GM19395 (cell line): ENCODE data around the gene MMP14.
"Not testable (repeated sequence)": the region's sequence is repeated elsewhere in the genome, so short reads cannot be mapped to it uniquely, and the experiment has no call there.

ENCODE experiments used
- ATAC-seq: cut with Tn5 transposase; IDR thresholded peaks from one replicate; pipeline ENCODE4 v1.9.1; 2021; ENCODE audit warnings: mild to moderate bottlenecking, moderate library complexity; ENCODE audit not compliant: unreplicated experiment

Gene MMP14

DNA sequence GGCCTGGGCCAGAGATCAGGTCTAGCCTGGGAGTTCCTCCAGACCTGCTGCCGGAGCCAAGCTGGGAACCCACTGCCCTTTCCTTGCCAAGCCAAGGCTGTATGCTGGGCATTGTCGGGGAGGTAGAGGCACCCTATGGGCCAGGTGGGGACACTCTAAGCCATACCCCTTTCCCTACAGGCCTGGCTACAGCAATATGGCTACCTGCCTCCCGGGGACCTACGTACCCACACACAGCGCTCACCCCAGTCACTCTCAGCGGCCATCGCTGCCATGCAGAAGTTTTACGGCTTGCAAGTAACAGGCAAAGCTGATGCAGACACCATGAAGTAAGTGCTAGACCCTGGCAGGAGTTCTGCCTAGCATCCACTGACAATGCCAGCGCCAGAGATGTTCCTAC, 4.9 kb downstream of the MMP14 start:
- no peak for ATAC-seq

DNA sequence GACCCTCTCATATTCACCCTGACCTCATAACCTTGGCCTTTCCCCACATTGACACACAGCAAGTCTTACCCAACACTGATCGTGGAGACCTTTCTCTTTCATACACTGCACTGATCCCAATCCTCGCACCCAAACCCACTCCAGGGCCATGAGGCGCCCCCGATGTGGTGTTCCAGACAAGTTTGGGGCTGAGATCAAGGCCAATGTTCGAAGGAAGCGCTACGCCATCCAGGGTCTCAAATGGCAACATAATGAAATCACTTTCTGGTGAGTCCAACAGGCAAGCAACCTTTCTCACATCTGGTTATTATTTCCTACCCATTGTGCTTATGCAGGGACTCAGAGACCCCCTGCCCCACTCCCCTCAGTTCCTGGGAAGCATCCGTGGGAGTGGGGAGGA, 5.4 kb downstream of the MMP14 start:
- no peak for ATAC-seq

DNA sequence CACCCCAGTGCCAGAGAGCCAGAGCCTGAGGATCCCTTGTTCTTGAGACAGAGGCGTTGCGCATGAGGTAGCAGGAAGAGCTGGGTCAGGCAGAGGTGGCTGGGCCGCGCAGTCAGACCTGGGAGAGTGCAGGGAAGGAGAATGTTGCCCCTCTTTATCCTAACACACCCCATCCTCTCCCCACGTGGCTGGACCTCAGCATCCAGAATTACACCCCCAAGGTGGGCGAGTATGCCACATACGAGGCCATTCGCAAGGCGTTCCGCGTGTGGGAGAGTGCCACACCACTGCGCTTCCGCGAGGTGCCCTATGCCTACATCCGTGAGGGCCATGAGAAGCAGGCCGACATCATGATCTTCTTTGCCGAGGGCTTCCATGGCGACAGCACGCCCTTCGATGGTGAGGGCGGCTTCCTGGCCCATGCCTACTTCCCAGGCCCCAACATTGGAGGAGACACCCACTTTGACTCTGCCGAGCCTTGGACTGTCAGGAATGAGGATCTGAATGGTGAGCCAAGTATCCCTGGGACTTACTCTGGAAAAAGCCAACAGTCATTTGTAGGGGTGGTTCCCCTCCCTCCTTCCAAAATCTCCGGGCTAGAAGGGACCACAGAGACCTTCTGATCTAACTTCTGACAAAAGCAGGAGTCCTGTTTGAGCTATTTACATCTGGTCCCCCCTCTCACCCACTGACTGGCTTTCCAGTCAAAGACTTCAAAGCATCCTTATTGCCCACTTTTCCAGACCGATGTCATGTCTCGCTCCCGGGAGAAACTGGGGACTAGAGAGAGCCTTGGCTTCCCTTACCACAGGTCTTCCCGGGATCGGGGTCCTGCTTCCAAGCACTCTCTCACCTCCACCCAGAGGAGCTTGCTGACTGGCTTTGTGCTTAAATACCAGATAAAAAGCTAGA, 6.1 kb downstream of the MMP14 start:
- no peak for ATAC-seq

DNA sequence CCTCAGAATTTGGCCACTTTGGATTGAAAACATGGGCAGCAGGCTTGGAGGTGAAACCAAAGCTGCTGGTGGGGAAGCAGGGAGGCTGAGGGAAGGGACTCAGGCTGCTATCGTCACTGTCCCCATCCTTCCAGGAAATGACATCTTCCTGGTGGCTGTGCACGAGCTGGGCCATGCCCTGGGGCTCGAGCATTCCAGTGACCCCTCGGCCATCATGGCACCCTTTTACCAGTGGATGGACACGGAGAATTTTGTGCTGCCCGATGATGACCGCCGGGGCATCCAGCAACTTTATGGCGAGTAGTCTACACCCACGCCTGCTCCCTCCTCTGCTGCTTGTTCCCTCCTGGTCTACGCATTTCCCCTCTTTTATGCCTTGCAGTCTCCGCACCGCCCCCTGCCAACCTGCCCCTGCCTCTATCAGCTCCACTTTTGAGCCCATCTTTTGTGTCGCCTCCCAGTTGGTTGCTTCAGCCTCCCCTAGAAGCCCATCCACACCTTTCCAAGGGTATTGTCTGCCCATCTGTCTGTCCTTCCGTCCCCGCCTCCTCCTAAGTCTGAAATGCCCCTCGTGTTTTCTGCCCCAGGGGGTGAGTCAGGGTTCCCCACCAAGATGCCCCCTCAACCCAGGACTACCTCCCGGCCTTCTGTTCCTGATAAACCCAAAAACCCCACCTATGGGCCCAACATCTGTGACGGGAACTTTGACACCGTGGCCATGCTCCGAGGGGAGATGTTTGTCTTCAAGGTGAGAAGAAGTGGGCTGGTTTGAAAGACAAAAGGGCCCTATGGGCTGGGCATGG, 6.9 kb downstream of the MMP14 start:
- ATAC-seq: no peak

DNA sequence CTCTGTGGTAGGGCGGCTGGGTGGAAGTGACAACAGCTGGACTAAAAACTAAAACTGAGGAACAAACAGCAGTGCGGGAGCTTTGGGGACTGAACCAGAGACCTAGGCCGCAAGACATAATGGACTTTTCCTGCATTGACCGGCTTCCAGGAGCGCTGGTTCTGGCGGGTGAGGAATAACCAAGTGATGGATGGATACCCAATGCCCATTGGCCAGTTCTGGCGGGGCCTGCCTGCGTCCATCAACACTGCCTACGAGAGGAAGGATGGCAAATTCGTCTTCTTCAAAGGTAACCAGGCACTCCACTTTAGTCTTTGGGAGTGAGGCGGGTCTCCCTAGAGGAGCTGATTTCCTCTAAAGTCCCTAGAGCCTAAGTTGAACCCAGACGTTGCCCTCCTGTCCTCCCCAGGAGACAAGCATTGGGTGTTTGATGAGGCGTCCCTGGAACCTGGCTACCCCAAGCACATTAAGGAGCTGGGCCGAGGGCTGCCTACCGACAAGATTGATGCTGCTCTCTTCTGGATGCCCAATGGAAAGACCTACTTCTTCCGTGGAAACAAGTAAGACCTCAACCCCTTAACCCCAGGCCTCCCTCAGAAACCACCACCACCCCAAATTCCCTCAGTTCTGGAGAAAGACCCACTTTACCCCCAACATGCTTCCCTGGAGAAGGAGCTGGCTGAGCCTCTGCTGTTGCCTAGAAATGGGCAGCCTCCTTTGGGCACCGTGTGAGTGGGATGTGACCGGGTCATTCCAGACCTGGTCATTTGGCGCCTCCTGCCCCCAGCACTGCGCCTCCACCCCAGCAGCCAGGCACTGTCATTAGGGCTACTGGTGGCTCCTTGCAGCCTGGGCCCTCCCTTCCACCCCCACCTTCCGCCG, 8.1 kb downstream of the MMP14 start:
- no peak for ATAC-seq

DNA sequence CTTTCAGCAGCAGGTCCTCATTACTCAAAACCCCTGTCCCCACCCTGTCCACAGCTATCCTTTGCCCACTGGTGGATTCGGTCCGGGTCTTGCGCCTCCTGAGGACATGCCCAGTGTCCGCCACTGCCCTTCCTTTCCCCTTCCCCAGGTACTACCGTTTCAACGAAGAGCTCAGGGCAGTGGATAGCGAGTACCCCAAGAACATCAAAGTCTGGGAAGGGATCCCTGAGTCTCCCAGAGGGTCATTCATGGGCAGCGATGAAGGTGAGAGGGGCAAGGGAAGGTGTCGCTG, 8.7 kb downstream of the MMP14 start:
- no peak for ATAC-seq

DNA sequence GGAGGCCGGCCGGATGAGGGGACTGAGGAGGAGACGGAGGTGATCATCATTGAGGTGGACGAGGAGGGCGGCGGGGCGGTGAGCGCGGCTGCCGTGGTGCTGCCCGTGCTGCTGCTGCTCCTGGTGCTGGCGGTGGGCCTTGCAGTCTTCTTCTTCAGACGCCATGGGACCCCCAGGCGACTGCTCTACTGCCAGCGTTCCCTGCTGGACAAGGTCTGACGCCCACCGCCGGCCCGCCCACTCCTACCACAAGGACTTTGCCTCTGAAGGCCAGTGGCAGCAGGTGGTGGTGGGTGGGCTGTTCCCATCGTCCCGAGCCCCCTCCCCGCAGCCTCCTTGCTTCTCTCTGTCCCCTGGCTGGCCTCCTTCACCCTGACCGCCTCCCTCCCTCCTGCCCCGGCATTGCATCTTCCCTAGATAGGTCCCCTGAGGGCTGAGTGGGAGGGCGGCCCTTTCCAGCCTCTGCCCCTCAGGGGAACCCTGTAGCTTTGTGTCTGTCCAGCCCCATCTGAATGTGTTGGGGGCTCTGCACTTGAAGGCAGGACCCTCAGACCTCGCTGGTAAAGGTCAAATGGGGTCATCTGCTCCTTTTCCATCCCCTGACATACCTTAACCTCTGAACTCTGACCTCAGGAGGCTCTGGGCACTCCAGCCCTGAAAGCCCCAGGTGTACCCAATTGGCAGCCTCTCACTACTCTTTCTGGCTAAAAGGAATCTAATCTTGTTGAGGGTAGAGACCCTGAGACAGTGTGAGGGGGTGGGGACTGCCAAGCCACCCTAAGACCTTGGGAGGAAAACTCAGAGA, 9.6 kb downstream of the MMP14 start:
- no peak for ATAC-seq

DNA sequence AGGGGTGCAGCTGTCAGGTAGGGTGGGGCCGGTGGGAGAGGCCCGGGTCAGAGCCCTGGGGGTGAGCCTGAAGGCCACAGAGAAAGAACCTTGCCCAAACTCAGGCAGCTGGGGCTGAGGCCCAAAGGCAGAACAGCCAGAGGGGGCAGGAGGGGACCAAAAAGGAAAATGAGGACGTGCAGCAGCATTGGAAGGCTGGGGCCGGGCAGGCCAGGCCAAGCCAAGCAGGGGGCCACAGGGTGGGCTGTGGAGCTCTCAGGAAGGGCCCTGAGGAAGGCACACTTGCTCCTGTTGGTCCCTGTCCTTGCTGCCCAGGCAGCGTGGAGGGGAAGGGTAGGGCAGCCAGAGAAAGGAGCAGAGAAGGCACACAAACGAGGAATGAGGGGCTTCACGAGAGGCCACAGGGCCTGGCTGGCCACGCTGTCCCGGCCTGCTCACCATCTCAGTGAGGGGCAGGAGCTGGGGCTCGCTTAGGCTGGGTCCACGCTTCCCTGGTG, 10.5 kb downstream of the MMP14 start:
- ATAC-seq: no peak

DNA sequence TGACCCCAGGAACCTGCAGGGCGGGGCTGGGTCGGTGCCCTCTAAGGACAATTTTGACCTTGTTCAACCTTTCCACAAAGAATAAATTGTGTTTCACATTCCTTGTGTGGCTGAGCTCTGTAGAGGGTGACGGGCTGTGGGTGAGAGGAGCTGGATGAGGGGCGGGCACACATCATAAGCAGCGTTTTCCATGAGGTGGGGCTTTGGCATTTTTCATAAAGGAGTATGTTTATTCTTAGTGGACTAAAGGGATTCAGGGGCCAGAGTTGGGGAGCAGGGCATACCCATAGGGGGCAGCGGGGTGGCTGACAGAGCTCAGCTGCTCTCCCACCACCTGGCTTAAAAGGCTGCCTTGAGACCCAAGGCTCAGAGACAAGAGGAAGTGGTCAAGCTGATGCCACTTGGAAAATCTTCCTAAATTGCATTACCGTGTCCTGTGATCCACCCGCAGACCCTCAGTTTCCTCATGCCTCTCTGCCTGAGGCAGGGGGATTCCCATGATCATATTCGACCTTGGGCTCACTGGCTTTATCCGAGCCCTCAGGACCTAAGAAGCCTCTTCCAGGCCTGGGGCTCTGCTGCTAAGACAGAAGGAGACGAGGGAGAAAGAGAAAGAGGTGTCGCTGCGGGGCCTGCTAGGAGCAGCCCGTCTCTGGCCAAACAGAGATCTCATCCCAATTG, 11.4 kb downstream of the MMP14 start:
- no peak for ATAC-seq

DNA sequence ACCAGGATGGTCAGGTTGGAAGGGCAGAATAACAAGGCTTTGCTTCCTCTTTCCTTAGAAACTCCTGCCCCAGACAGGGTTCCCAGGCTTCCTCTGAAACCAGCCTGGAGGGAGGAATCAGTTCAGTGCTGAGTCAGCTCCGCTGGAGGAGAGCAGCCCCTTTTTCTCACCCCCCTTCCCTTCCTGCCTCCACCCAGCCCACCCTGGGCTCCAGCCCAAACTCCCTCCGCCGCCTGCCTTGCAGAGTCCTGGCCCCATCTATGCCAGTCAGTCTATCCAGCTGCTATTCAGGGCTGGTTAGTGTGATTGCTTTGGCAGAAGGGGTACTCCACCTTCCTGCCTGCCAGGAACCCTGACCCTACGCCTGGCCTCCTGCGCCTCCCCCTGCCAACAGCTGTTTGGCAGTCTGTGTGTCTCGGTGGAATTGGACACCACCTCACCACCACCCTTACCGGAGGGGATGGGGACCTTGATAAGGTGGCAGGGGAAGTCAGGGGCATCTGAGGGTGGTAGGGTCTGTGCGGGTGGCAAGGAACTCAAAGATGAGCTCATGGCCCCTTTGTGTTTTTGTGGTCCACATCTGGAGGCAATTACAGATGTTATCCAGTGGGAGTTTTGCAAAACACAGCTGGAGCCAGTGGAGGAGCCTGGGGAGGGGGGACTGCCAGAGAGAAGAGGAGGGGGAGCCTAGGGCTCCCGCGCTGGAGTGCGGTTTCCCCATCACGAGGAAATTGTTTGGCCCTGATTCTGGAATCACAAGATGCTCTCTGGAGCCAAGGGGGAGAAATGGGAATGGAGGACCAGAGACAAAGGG, 12.2 kb downstream of the MMP14 start:
- no peak for ATAC-seq

DNA sequence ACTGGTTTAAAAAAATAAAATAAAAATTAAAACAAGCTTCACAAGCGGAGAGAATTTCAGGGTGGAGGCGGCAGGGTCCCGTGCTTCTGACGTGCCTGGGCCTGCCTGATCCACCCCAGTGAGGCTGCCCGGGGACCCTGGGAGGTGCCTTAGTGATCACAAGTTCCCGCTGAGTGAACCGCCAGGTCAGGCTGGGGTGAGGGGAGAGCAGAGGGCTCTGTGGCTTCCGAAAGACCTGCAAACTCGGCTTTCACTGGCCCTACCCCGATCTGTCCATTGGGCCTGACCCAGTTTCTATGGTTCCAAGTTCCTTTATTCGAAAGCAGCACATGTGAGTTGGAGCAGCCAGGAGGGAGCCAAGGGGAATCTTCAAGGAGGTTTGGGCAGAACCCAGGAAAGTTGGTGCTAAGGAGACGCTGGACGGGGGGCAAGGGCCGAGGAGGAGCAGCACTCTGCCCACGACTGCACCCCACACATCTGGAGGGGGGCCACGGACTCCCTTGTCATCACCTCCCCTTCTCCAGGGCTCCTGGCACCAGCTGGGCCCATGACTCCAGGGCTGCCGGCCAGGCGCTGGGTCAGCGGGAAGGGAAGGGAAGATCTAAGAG, 12.9 kb downstream of the MMP14 start:
- no peak for ATAC-seq

DNA sequence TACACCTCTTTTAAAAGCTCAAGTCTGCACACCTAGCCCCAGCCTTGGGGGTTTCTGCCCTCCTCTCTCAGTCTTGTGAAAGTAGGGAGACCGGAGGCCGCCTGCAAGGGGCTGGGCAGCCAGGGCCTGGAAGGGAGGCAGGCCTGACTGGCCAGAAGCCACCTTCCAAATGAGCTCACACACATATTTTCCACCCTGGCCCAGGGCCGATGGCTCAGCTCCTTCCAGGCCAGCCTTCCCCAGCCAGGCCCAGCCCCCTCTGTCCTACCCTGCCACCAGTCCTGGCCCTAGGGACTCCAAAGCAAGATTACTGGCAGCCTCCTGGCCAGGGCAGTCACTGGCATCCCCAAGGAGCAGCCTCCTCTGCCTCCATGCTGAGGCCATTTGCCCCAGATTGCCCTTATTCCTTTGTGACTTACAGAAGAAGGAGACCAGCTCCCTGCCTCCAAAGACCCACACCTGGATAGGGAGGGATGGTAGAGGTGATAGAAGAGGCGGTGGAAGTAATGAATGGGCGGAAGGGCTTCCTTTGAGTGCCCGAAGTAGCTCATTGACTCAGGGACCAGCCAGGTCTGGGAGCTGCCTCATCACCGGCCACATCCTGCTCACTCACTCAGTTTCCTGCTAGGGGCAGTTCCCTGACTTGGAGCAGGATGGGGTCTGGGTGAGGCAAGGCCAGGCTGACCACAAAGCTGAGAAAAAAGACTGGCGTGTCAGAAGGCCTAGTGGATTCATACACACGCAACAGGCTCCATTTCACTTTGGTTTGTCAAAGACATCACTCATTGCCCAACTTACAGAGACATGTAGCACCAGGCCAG, 14.8 kb downstream of the MMP14 start:
- no peak for ATAC-seq

DNA sequence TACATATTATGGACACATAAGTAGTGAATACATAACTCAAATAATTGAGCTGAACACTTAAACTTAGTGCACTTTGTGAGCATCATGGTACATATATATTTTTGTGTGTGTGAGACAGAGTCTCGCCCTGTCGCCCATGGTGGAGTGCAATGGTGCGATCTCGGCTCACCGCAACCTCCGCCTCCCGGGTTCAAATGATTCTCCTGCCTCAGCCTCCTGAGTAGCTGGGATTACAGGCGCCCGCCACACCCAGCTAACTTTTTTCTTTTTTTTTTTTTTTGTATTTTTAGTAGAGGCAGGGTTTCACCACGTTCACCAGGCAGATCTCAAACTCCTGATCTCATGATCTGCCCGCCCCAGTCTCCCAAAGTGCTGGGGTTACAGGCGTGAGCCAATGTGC, 15.8 kb downstream of the MMP14 start:
- ATAC-seq: not testable (repeated sequence)

DNA sequence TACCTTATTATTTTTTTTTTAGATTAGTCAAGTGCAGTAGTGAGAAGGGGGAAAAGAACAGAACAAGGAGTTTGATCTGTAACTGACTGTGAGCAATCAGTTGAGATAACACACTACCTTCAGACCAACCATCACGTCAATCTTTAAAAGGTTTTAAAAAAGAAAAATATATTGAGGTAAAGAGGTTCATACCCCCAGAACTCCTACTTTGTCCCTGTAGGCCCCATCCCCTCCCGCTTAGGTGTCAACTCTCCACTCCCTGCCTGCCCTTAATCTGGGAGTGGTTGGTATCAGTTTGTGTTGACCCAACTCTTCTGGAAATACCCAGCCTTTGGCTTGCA, 16.2 kb downstream of the MMP14 start:
- no peak for ATAC-seq

DNA sequence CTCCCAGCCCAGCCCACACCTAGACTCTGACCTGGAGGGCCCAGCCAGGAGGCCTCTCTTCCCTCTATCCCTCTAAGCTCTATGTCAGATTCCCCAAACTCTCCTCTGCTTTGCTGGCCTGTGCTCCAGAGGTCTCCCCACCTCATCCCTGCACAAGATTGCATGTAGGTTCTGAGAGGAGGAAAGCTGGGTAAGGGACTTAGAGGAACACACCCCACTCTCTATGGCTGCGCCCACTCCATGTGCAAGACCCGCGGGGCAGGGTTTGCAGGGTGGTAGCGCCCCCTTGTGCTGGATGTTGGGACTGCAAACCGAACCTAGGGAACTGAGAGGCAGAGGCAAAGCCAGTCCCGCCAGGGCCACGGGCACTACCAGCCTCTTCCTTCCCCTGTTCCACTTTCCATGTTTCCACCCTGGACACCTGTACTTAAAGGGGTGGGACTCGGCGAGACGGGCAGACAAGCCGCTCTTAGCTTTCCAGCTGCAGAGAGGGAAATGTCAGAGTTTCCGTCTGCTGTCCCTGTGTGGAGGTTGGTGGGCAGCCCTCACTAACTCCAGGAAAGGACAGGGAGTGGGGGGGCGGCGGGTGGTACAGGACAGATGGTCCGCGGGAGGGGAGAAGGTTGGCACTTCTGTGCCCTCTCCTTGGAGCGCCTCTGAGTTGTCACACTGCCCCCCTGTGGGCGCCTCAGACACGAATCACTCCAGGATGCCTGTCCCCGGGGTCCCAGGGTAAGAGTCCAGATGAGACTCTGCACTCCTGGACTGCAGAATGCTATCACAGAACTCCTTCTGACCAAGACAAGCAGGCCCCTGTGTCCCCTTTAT, 16.8 kb downstream of the MMP14 start:
- peak; percentile 73 for ATAC-seq

DNA sequence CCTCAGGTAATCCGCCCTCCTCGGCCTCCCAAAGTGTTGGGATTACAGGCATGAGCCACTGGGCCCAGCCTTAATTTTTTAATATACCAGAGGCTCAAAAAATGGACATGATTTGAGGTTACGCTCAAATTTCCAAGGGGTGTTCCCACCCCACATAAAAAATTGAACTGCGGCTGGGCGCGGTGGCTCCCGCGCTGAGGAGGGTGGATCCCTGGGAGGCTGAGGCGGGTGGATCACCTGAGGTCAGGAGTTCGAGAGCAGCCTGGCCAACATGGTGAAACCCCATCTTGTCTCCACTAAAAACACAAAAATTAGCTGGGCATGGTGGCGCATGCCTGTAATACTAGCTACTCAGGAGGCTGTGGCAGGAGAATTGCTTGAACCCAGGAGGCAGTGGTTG, 17.9 kb downstream of the MMP14 start:
- not testable (repeated sequence) for ATAC-seq
